Measurements from ENCODE around the gene NMD3. TPM values are rescaled to one million over a fixed set of nuclear protein-coding genes. Genes with fewer than 3 reads are reported as not detected.

The NMD3 gene
- total RNA-seq, 4 donors from 2014 or later: 25.4 to 37.0 (median 30.0) TPM

- no peak overlapping the region for H3K4me3 ChIP-seq (ENCODE audit: low read depth, poor library complexity, severe bottlenecking)
- 10 to 18% methylated on average over 2 of the region's 2 CpGs for WGBS, 2 donors
- no peak for DNase-seq (ENCODE audit: low spot score in 2 of 2)
- TF ChIP-seq, protein P1, sequence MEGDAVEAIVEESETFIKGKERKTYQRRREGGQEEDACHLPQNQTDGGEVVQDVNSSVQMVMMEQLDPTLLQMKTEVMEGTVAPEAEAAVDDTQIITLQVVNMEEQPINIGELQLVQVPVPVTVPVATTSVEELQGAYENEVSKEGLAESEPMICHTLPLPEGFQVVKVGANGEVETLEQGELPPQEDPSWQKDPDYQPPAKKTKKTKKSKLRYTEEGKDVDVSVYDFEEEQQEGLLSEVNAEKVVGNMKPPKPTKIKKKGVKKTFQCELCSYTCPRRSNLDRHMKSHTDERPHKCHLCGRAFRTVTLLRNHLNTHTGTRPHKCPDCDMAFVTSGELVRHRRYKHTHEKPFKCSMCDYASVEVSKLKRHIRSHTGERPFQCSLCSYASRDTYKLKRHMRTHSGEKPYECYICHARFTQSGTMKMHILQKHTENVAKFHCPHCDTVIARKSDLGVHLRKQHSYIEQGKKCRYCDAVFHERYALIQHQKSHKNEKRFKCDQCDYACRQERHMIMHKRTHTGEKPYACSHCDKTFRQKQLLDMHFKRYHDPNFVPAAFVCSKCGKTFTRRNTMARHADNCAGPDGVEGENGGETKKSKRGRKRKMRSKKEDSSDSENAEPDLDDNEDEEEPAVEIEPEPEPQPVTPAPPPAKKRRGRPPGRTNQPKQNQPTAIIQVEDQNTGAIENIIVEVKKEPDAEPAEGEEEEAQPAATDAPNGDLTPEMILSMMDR (IDR thresholded peaks at IDR 0.05): no peak
- intact Hi-C loops (cut with DNase I; ENCODE audit: low total_unique reads): no loop called here
Observed at GRCh38 chr3:161222662-161223061, 1.6 kb downstream of the NMD3 start.

GRCh38 chr3:161224786-161225185, 3.7 kb downstream of the NMD3 start:
- 95 to 96% methylated on average over 8 of the region's 8 CpGs for WGBS, 2 donors
- DNase-seq (ENCODE audit: low spot score in 2 of 2): no peak
- H3K4me3 ChIP-seq (ENCODE audit: low read depth, poor library complexity, severe bottlenecking): no peak overlapping the region
- TF ChIP-seq, protein P1 (IDR thresholded peaks at IDR 0.05): no peak
- no peak for TF ChIP-seq POLR2A (IDR thresholded peaks at IDR 0.05)
- intact Hi-C loops (cut with DNase I; ENCODE audit: low total_unique reads): no loop called here

- TF ChIP-seq, protein P1 (IDR thresholded peaks at IDR 0.05): no peak
- no peak for TF ChIP-seq POLR2A (IDR thresholded peaks at IDR 0.05)
- intact Hi-C loops (cut with DNase I; ENCODE audit: low total_unique reads): no loop called here
- WGBS, 2 donors: 94% methylated on average over 2 of the region's 2 CpGs
- no peak for DNase-seq (ENCODE audit: low spot score in 2 of 2)
- no peak overlapping the region for H3K4me3 ChIP-seq (ENCODE audit: low read depth, poor library complexity, severe bottlenecking)
Observed at GRCh38 chr3:161230621-161231171, 9.6 kb downstream of the NMD3 start.

DNA sequence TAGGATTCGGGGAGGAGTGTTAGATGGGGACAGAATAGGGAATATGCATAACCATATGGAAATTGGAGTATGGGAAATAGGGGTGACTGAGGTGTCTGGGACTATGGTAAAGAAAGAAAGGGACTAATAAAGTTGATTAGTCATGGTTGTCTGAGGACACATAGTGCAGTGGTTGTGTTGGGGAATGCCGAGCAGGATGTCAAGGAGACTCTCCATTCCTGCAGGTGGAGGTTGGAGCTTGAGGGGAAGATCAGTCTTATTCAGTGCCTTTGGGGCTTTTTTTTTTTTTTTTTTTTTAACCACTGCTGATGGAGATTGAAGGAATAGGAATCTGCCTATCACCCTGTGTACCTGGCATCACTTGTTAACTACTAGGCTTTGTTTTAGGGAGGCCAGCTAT, 10.8 kb downstream of the NMD3 start:
- no peak overlapping the region for H3K4me3 ChIP-seq (ENCODE audit: low read depth, poor library complexity, severe bottlenecking)
- no peak for TF ChIP-seq POLR2A (IDR thresholded peaks at IDR 0.05)
- TF ChIP-seq, protein P1 (IDR thresholded peaks at IDR 0.05): no peak
- no peak for DNase-seq (ENCODE audit: low spot score in 2 of 2)
- 86 to 93% methylated on average over 2 of the region's 2 CpGs for WGBS, 2 donors
- intact Hi-C loops (cut with DNase I; ENCODE audit: low total_unique reads): no loop called here

- intact Hi-C loops (cut with DNase I; ENCODE audit: low total_unique reads): no loop called here
- DNase-seq (ENCODE audit: low spot score in 2 of 2): no peak
- no peak overlapping the region for H3K4me3 ChIP-seq (ENCODE audit: low read depth, poor library complexity, severe bottlenecking)
- WGBS, 2 donors: 82 to 88% methylated on average over 1 of the region's 1 CpG
- TF ChIP-seq, protein P1 (IDR thresholded peaks at IDR 0.05): no peak
- no peak for TF ChIP-seq POLR2A (IDR thresholded peaks at IDR 0.05)
Observed at GRCh38 chr3:161233557-161233956, 12.4 kb downstream of the NMD3 start.

DNA sequence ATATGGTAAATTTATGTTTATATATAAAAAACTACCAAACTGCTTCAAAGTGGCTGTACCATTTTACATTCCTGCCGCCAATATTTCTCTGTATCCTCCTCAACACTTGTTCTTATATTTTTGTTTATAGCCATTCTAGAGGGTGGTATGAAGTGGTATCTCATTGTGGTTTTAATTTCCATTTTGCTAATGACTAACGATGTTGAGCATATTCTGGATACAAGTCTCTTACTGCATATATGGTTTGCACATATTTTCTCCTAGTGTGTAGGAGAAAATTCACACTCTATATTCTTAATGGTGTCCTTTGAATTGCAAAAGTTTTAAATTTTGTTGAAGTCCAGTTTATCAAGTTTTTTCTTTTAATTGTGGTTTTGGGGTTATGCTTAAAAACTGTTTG, 15.1 kb downstream of the NMD3 start:
- 91 to 92% methylated on average over 2 of the region's 2 CpGs for WGBS, 2 donors

More for the DNA sequence above, 15.1 kb downstream of the NMD3 start:
- H3K4me3 ChIP-seq (ENCODE audit: low read depth, poor library complexity, severe bottlenecking): no peak overlapping the region
- intact Hi-C loops (cut with DNase I; ENCODE audit: low total_unique reads): no loop called here
- DNase-seq (ENCODE audit: low spot score in 2 of 2): no peak
- TF ChIP-seq POLR2A (IDR thresholded peaks at IDR 0.05): no peak
- TF ChIP-seq, protein P1 (IDR thresholded peaks at IDR 0.05): no peak

Measured in lower leg skin (tissue), 4 donors.